MM.1S (cell line): ENCODE data around the gene SERPINA4.

Source experiments
- CTCF ChIP-seq: fragments of 300-600 bp; sonication (generic); IDR thresholded peaks from 2 replicates; pipeline ENCODE4 v1.5.1; 2016; ENCODE audit warnings: antibody characterized with exemption, low read length, mixed read lengths
- EZH2 ChIP-seq: fragments of 300-600 bp; sonication (generic); optimal IDR thresholded peaks from 2 replicates; pipeline ENCODE3; 2017; ENCODE audit warnings: low read depth, mild to moderate bottlenecking, antibody characterized with exemption, low read length, mixed read lengths
- EZH2phosphoT487 ChIP-seq: fragments of 300-600 bp; sonication (generic); IDR thresholded peaks from 2 replicates; pipeline ENCODE4 v1.6.1; 2018; ENCODE audit warnings: antibody characterized with exemption, low read length

GRCh38 chr14:94557327-94557726 lies 3.9 kb upstream of the SERPINA4 start:
- TF ChIP-seq CTCF (no peak), EZH2 (no peak), EZH2phosphoT487 (no peak)
